Ovary (tissue), 9 donors: ENCODE measurements around the gene AEBP2. TPM values are rescaled to one million over a fixed set of nuclear protein-coding genes. Genes with fewer than 3 reads are reported as not detected.

ENCODE experiments used
- DNase-seq, 5 donors: peaks; one replicate each; pipeline ENCODE4 v3.0.0-alpha.2; 2019 to 2020
- H3K27ac ChIP-seq, 2 donors: fragments of 200-600 bp; one replicate each; pipeline versions ENCODE4 v1.5.1 to v1.8.0; 2019 to 2022
- H3K27me3 ChIP-seq: fragments of 200-600 bp; one replicate; pipeline ENCODE4 v1.8.0; 2022
- H3K36me3 ChIP-seq: fragments of 200-600 bp; sonication (generic); one replicate; pipeline ENCODE4 v1.5.1; 2019
- H3K4me1 ChIP-seq: one replicate; pipeline ENCODE4 v1.8.1; 2013; ENCODE audit warnings: mild to moderate bottlenecking, moderate library complexity; ENCODE audit not compliant: insufficient read depth
- H3K4me3 ChIP-seq: fragments of 200-600 bp; sonication (generic); one replicate; pipeline ENCODE4 v1.5.1; 2017
- H3K9me3 ChIP-seq, 2 donors: fragments of 200-600 bp in 1 of 2; sonication (generic) in 1 of 2; one replicate each; pipeline versions ENCODE4 v1.5.1 to v1.8.1; 2013 to 2019; ENCODE audit warnings: mild to moderate bottlenecking in 1 of 2, moderate library complexity in 1 of 2
- CTCF ChIP-seq, 3 donors: fragments of 450-650 bp in 2 of 3; fragments of 200-600 bp in 1 of 3; IDR thresholded peaks; one replicate each; pipeline versions ENCODE4 v1.5.1 to v1.8.0; 2016 to 2022; ENCODE audit warnings: antibody characterized with exemption in 3 of 3, mild to moderate bottlenecking in 1 of 3
- EP300 ChIP-seq: sonication (generic); formaldehyde crosslinking; IDR thresholded peaks from one replicate; pipeline ENCODE4 v1.6.1; 2017; ENCODE audit warnings: antibody characterized with exemption
- POLR2A ChIP-seq: fragments of 450-650 bp; IDR thresholded peaks from one replicate; pipeline ENCODE4 v1.6.1; 2017; ENCODE audit warnings: antibody characterized with exemption, mild to moderate bottlenecking, moderate library complexity
- WGBS, 3 donors: extraction: QIAGEN DNeasy Blood & Tissue Kit in 1 of 3; methylation state at CpG; one replicate each; pipeline versions ENCODE4 v1.1.5 to v1.1.7; 2013 to 2017; 5-methylcytosine and 5-hydroxymethylcytosine counted together
- intact Hi-C, 4 donors: fragments of 100-400 bp; cut with DNase I; formaldehyde crosslinking; loops; one replicate each; pipeline versions ENCODE4 v1.11.0 to v1.15.1; 2022 to 2023
- polyA plus RNA-seq, 2 donors: library from polyadenylated mRNA; stranded (reverse); fragments of 200-250 nt in 1 of 2; fragments of 350-450 nt in 1 of 2; fragmentation: Illumina TruSeq in 1 of 2; extraction: RNeasy Lipid Tissue Mini Kit (QIAGEN cat#74804) in 1 of 2; gene quantifications; one replicate each; pipeline ENCODE4 v1.2.3, GENCODE V29; 2013 to 2014
- total RNA-seq, 7 donors: library from RNA; depleted of rRNA in 2 of 7; stranded (reverse); fragments of >200 nt in 2 of 7; fragmentation: NEBNext Ultra II Directional in 3 of 7; extraction: Animal tissue kit (Norgen Biotek cat#: 25700) in 3 of 7; gene quantifications; one replicate each; pipeline versions ENCODE4 v1.1.0 to v1.2.4, GENCODE V29; 2016 to 2023
- donor health status: DM: no; HTN: no; CAD: no; lungs with moderate emphysema.
- donor health status: DM: no; HTN: no; CAD: no.
- donor health status: Bipolar disorder and iron deficiency.
- donor health status: DM: yes; HTN: yes; CAD: no.
- donor health status: DM: no; HTN: no; CAD: no.
- donor health status: DM: yes; HTN: yes; CAD: no.

The AEBP2 gene
- total and polyA plus RNA-seq, 9 donors, result 22.4 to 62.4 (median 50.3) TPM

- Histone ChIP-seq H3K27me3 (no peaks in the 10 kb centered on the region), H3K4me3 (no peak overlapping the region), H3K4me1 (peaks cover 6% of the 10 kb centered on the region), H3K9me3 (no peaks in the 10 kb centered on the region), H3K36me3 (no peaks in the 10 kb centered on the region), H3K27ac (no peak overlapping the region)
- intact Hi-C loops, result no loop called here
- DNase-seq, result no peak
- WGBS, 3 donors, result 90 to 93% (median 92%) methylated on average over 9 of the region's 9 CpGs
- no peak for TF ChIP-seq EP300
- no peak for TF ChIP-seq POLR2A
- no peak for TF ChIP-seq CTCF (IDR thresholded peaks at IDR 0.05)
Measured at GRCh38 chr12:19482551-19483109, 43.3 kb downstream of the AEBP2 start.

- Histone ChIP-seq H3K4me3 (no peak overlapping the region), H3K27me3 (no peaks in the 10 kb centered on the region), H3K9me3 (no peaks in the 10 kb centered on the region), H3K36me3 (no peaks in the 10 kb centered on the region), H3K27ac (no peak overlapping the region), H3K4me1 (peaks cover 6% of the 10 kb centered on the region)
- intact Hi-C loops, result no loop called here
- TF ChIP-seq POLR2A (no peak), CTCF (IDR thresholded peaks at IDR 0.05) (no peak), EP300 (no peak)
- 83 to 87% (median 87%) methylated on average over 4 of the region's 4 CpGs for WGBS, 3 donors
- no peak for DNase-seq
Measured at GRCh38 chr12:19483727-19484126, 44.4 kb downstream of the AEBP2 start.

- no peaks in the 10 kb centered on the region for H3K27me3 ChIP-seq
- no peak for TF ChIP-seq POLR2A
- TF ChIP-seq CTCF (IDR thresholded peaks at IDR 0.05), result no peak
- no peak for TF ChIP-seq EP300
- no peak for DNase-seq
- no peak overlapping the region for H3K27ac ChIP-seq
- 84 to 95% (median 95%) methylated on average over 3 of the region's 3 CpGs for WGBS, 3 donors
- H3K4me3 ChIP-seq, result no peak overlapping the region
- H3K9me3 ChIP-seq, result no peaks in the 10 kb centered on the region
- no peaks in the 10 kb centered on the region for H3K36me3 ChIP-seq
- H3K4me1 ChIP-seq, result peaks cover 6% of the 10 kb centered on the region
- intact Hi-C loops, result no loop called here
Measured at GRCh38 chr12:19484738-19485137, 45.4 kb downstream of the AEBP2 start.

- TF ChIP-seq EP300 (no peak), CTCF (IDR thresholded peaks at IDR 0.05) (no peak), POLR2A (no peak)
- Histone ChIP-seq H3K27ac (no peak overlapping the region), H3K27me3 (no peaks in the 10 kb centered on the region), H3K9me3 (no peaks in the 10 kb centered on the region), H3K4me1 (peaks cover 6% of the 10 kb centered on the region), H3K36me3 (no peaks in the 10 kb centered on the region), H3K4me3 (no peak overlapping the region)
- intact Hi-C loops, result no loop called here
- 84 to 87% (median 87%) methylated on average over 6 of the region's 6 CpGs for WGBS, 3 donors
- no peak for DNase-seq
Measured at GRCh38 chr12:19485240-19485639, 45.9 kb downstream of the AEBP2 start.

GRCh38 chr12:19489168-19489567 lies 49.9 kb downstream of the AEBP2 start:
- no peak for DNase-seq
- Histone ChIP-seq H3K36me3 (no peaks in the 10 kb centered on the region), H3K9me3 (no peaks in the 10 kb centered on the region), H3K27me3 (no peaks in the 10 kb centered on the region), H3K27ac (no peak overlapping the region), H3K4me1 (no peaks in the 10 kb centered on the region), H3K4me3 (no peak overlapping the region)
- WGBS, 3 donors, result 94 to 97% (median 96%) methylated on average over 4 of the region's 4 CpGs
- no peak for TF ChIP-seq POLR2A
- no peak for TF ChIP-seq EP300
- TF ChIP-seq CTCF (IDR thresholded peaks at IDR 0.05), result no peak
- intact Hi-C loops, result no loop called here
